H1 (cell line): Measurements from ENCODE around the gene GABRD. TPM values are rescaled to one million over a fixed set of nuclear protein-coding genes. Genes with fewer than 3 reads are reported as not detected.

Source experiments
- CTCF ChIA-PET: fragments of 300-600 bp; sonication (Branson Sonifier 250); formaldehyde crosslinking; loops from one replicate; lab custom pipeline; 2021; ENCODE audit not compliant: partially characterized antibody; lab: Charles Lee
- POLR2A ChIA-PET: fragments of 300-600 bp; sonication (Branson Sonifier 250); formaldehyde crosslinking; loops from one replicate; lab custom pipeline; 2021; ENCODE audit warnings: inconsistent platforms; ENCODE audit not compliant: partially characterized antibody; lab: Charles Lee
- DNase-seq, 2 experiments: peaks; one replicate each; pipeline versions ENCODE4 v3.0.0 to v3.0.0-alpha.2; 2010 to 2022; ENCODE audit warnings: low spot score in 2 of 2, low read depth in 1 of 2, mixed read lengths in 1 of 2
- FAIRE-seq: peaks from 2 replicates; lab custom pipeline; 2011; peaks lifted over from hg19 to GRCh38; lab: Jason Lieb, UNC
- H2AFZ ChIP-seq: 2 replicates; pipeline ENCODE4 v1.8.1; 2012; ENCODE audit warnings: low read length, inconsistent platforms
- H2AK5ac ChIP-seq: 2 replicates; pipeline ENCODE4 v1.6.1; 2013; ENCODE audit warnings: low read depth, low read length
- H2BK120ac ChIP-seq: replicated peaks from 2 replicates; pipeline ENCODE3; 2013; ENCODE audit warnings: low read depth, low read length, inconsistent platforms
- H2BK12ac ChIP-seq: 2 replicates; pipeline ENCODE4 v1.6.1; 2013; ENCODE audit warnings: low read depth, low read length
- H2BK15ac ChIP-seq: 2 replicates; pipeline ENCODE4 v1.6.1; 2013; ENCODE audit warnings: low read length
- H2BK20ac ChIP-seq: 2 replicates; pipeline ENCODE4 v1.6.1; 2013; ENCODE audit warnings: low read length
- H2BK5ac ChIP-seq: 2 replicates; pipeline ENCODE4 v1.6.1; 2013; ENCODE audit warnings: low read depth, low read length
- H3K14ac ChIP-seq: 2 replicates; pipeline ENCODE4 v1.6.1; 2013; ENCODE audit warnings: inconsistent platforms; ENCODE audit not compliant: insufficient read length
- H3K18ac ChIP-seq: 2 replicates; pipeline ENCODE4 v1.6.1; 2013; ENCODE audit warnings: low read length; ENCODE audit errors: extremely low read depth
- H3K23ac ChIP-seq: 2 replicates; pipeline ENCODE4 v1.6.1; 2013; ENCODE audit warnings: inconsistent platforms; ENCODE audit not compliant: insufficient read length
- H3K23me2 ChIP-seq: 2 replicates; pipeline ENCODE4 v1.6.1; 2013; ENCODE audit warnings: low read depth, low read length
- H3K27ac ChIP-seq: 2 replicates; pipeline ENCODE4 v1.6.1; 2011; ENCODE audit warnings: low read depth, low read length, inconsistent platforms
- H3K27me3 ChIP-seq, 4 experiments: replicated peaks in 1 of 4; 1 replicate in 1 of 4; 2 replicates in 3 of 4; pipeline versions ENCODE4 v1.6.1 to v1.8.1; 2011 to 2013; ENCODE audit warnings: low read length in 3 of 4, mild to moderate bottlenecking in 3 of 4, inconsistent platforms in 2 of 4, mixed read lengths in 2 of 4, moderate library complexity in 1 of 4; ENCODE audit not compliant: control insufficient read depth in 3 of 4, insufficient read depth in 3 of 4; ENCODE audit errors: extremely low read depth in 1 of 4
- H3K36me3 ChIP-seq, 4 experiments: 2 replicates each; pipeline versions ENCODE4 v1.6.1 to v1.8.1; 2011 to 2013; ENCODE audit warnings: mild to moderate bottlenecking in 4 of 4, low read length in 3 of 4, moderate library complexity in 2 of 4, control low read depth in 1 of 4, inconsistent platforms in 1 of 4; ENCODE audit not compliant: insufficient read depth in 4 of 4, control insufficient read depth in 2 of 4
- H3K4ac ChIP-seq: replicated peaks from 2 replicates; pipeline ENCODE3; 2013; ENCODE audit warnings: low read length, low read depth, mixed read lengths, inconsistent platforms; ENCODE audit not compliant: insufficient read length
- H3K4me1 ChIP-seq, 4 experiments: replicated peaks in 1 of 4; 1 replicate in 1 of 4; 2 replicates in 3 of 4; pipeline versions ENCODE4 v1.6.1 to v1.8.1; 2011 to 2013; ENCODE audit warnings: low read length in 3 of 4, inconsistent platforms in 2 of 4, mixed read lengths in 1 of 4; ENCODE audit not compliant: insufficient read depth in 4 of 4, control insufficient read depth in 3 of 4
- H3K4me2 ChIP-seq, 2 experiments: 2 replicates each; pipeline versions ENCODE4 v1.6.1 to v1.8.1; 2011 to 2013; ENCODE audit warnings: low read depth in 2 of 2, low read length in 2 of 2, control low read depth in 1 of 2, inconsistent platforms in 1 of 2, mild to moderate bottlenecking in 1 of 2; ENCODE audit not compliant: insufficient read depth in 1 of 2
- H3K4me3 ChIP-seq, 4 experiments: fragments of 200-600, 300-600 bp in 1 of 4; sonication (generic), shearing (Covaris generic), sonication (Bioruptor Twin) in 1 of 4; 2 replicates each; pipeline versions ENCODE4 v1.5.1 to v1.8.1; 2011 to 2016; ENCODE audit warnings: low read length in 4 of 4, low read depth in 3 of 4, control low read depth in 2 of 4, inconsistent platforms in 2 of 4, mild to moderate bottlenecking in 2 of 4, mixed read lengths in 1 of 4, moderate library complexity in 1 of 4; ENCODE audit not compliant: insufficient read depth in 2 of 4; ENCODE audit errors: extremely low read depth in 1 of 4
- H3K56ac ChIP-seq: replicated peaks from 2 replicates; pipeline ENCODE3; 2013; ENCODE audit warnings: low read depth, mild to moderate bottlenecking, mixed read lengths, low read length, inconsistent platforms; ENCODE audit not compliant: insufficient read length
- H3K79me1 ChIP-seq: 2 replicates; pipeline ENCODE4 v1.6.1; 2013; ENCODE audit warnings: low read depth, low read length, control low read depth
- H3K79me2 ChIP-seq, 2 experiments: 2 replicates each; pipeline versions ENCODE4 v1.6.1 to v1.8.1; 2012 to 2013; ENCODE audit warnings: low read length in 2 of 2, mild to moderate bottlenecking in 2 of 2, inconsistent platforms in 1 of 2; ENCODE audit not compliant: insufficient read depth in 2 of 2, control insufficient read depth in 1 of 2
- H3K9ac ChIP-seq, 4 experiments: replicated peaks in 1 of 4; 1 replicate in 1 of 4; 2 replicates in 3 of 4; pipeline versions ENCODE4 v1.6.1 to v1.8.1; 2011 to 2013; ENCODE audit warnings: low read depth in 3 of 4, low read length in 3 of 4, control low read depth in 2 of 4, mild to moderate bottlenecking in 2 of 4, moderate library complexity in 2 of 4, inconsistent platforms in 1 of 4; ENCODE audit errors: extremely low read depth in 1 of 4
- H3K9me3 ChIP-seq, 2 experiments: 2 replicates each; pipeline versions ENCODE4 v1.6.1 to v1.8.1; 2012 to 2013; ENCODE audit warnings: mild to moderate bottlenecking in 2 of 2, moderate library complexity in 2 of 2, control low read depth in 1 of 2, inconsistent platforms in 1 of 2, low read depth in 1 of 2, low read length in 1 of 2, mixed read lengths in 1 of 2; ENCODE audit not compliant: insufficient read depth in 2 of 2
- H4K20me1 ChIP-seq, 2 experiments: replicated peaks in 1 of 2; 2 replicates each; pipeline versions ENCODE3 to v1.8.1; 2011 to 2013; ENCODE audit warnings: inconsistent platforms in 2 of 2, low read length in 2 of 2, mild to moderate bottlenecking in 1 of 2; ENCODE audit not compliant: insufficient read depth in 2 of 2, control insufficient read depth in 1 of 2
- H4K5ac ChIP-seq: 2 replicates; pipeline ENCODE4 v1.6.1; 2013; ENCODE audit warnings: low read length, low read depth, mixed read lengths, inconsistent platforms; ENCODE audit not compliant: insufficient read length
- H4K8ac ChIP-seq: 2 replicates; pipeline ENCODE4 v1.8.0; 2013; ENCODE audit warnings: mild to moderate bottlenecking, moderate library complexity, low read length, inconsistent platforms; ENCODE audit not compliant: insufficient read depth; ENCODE audit errors: extremely low read depth
- H4K91ac ChIP-seq: replicated peaks from 2 replicates; pipeline ENCODE3; 2013; ENCODE audit warnings: low read length, mixed read lengths, inconsistent platforms; ENCODE audit not compliant: insufficient read length
- BACH1 ChIP-seq: IDR thresholded peaks from 2 replicates; pipeline ENCODE4 v1.6.1; 2012; ENCODE audit warnings: low read length, improper control_type of control experiment
- BCL11A ChIP-seq, 2 experiments: IDR thresholded peaks; one replicate each; pipeline ENCODE4 v1.6.1; 2011; ENCODE audit warnings: low read depth in 2 of 2, low read length in 2 of 2, mild to moderate bottlenecking in 2 of 2
- BRCA1 ChIP-seq: IDR thresholded peaks from 2 replicates; pipeline ENCODE4 v1.6.1; 2012; ENCODE audit warnings: low read depth, low read length, improper control_type of control experiment
- KDM4A ChIP-seq: IDR thresholded peaks from one replicate; pipeline ENCODE4 v1.7.1; 2012; ENCODE audit warnings: low read depth, mild to moderate bottlenecking, moderate library complexity, low read length, inconsistent platforms; ENCODE audit not compliant: severe bottlenecking
- POU5F1 ChIP-seq: IDR thresholded peaks from 2 replicates; pipeline ENCODE4 v1.6.1; 2011; ENCODE audit warnings: low read depth, mild to moderate bottlenecking, low read length, moderate library complexity
- RXRA ChIP-seq: IDR thresholded peaks from 2 replicates; pipeline ENCODE4 v1.6.1; 2011; ENCODE audit warnings: low read depth, mild to moderate bottlenecking, low read length, moderate library complexity; ENCODE audit not compliant: insufficient read depth
- SIX5 ChIP-seq: IDR thresholded peaks from 2 replicates; pipeline ENCODE4 v1.6.1; 2011; ENCODE audit warnings: mild to moderate bottlenecking, low read depth, low read length
- SRF ChIP-seq: IDR thresholded peaks from 2 replicates; pipeline ENCODE4 v1.6.1; 2011; ENCODE audit warnings: mild to moderate bottlenecking, low read depth, low read length, moderate library complexity
- SUZ12 ChIP-seq: fragments of 200-600 bp; sonication (generic); IDR thresholded peaks from 2 replicates; pipeline ENCODE4 v1.6.1; 2012; ENCODE audit warnings: mild to moderate bottlenecking, inconsistent platforms, low read length, moderate library complexity, mixed read lengths
- WGBS, 2 experiments: shearing (Covaris generic) in 1 of 2; methylation state at CpG; one replicate each; pipeline versions ENCODE4 v1.1.6 to v1.1.7; 2013 to 2015; ENCODE audit warnings: low lambda C conversion rate in 2 of 2, mixed read lengths in 2 of 2, inconsistent platforms in 1 of 2, low coverage in 1 of 2, missing lambda C conversion rate in 1 of 2; ENCODE audit not compliant: insufficient replicate concordance in 2 of 2, insufficient coverage in 1 of 2, insufficient read length in 1 of 2; ENCODE audit errors: extremely low coverage in 1 of 2, missing lambda C conversion rate in 1 of 2; 5-methylcytosine and 5-hydroxymethylcytosine counted together
- polyA plus RNA-seq, 7 experiments: library from polyadenylated mRNA; depleted of rRNA in 3 of 7; stranded (reverse) in 5 of 7; unstranded in 2 of 7; fragments of >200 nt in 5 of 7; fragments of 200-250 nt in 2 of 7; gene quantifications; 1 replicate in 5 of 7; 2 replicates in 1 of 7; 4 replicates in 1 of 7; pipeline versions ENCODE4 v1.2.1 to v1.2.3, GENCODE V29; 2011 to 2013; ENCODE audit warnings: missing spikeins in 2 of 7, mixed read lengths in 2 of 7
- total RNA-seq: library from RNA; stranded (reverse); fragmentation: NEBNext Ultra II Directional; extraction: Animal tissue kit (Norgen Biotek cat#: 25700); gene quantifications from 2 replicates; pipeline ENCODE4 v1.2.1, GENCODE V29; 2021

Gene GABRD
- total and polyA plus RNA-seq, 2 of the 8 experiments (the other 6 are each of a cell fraction or from before 2014, with no cell fraction given), result 1.8 to 3.0 TPM

DNA sequence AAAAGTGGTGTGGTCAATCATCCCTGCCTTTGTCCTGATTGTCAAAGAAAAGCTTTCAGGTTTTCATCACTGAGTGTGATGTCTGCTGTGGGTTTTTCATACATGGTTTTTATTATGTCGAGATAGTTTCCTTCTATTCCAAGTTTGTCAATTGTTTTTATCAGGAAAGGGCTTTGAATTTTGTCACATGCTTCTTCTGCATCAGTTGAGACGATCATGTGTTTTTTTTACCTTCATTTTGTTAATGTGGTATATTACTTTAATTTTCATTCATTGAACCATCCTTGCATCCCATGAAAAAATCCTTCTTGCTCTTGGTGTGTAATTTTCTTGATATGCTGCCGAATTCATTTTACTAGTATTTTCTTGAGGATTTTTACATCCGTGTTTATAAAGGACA lies 46.6 kb downstream of the GABRD start:
- 90% methylated on average over 4 of the region's 4 CpGs; no CpG with 5 or more reads in 1 of the 2 experiments for WGBS, 2 experiments
- Histone ChIP-seq H4K20me1 (peaks cover 0 to 10% of the 10 kb centered on the region in 2 experiments), H3K23me2 (no peaks in the 10 kb centered on the region), H2BK12ac (no peak overlapping the region), H3K56ac (no peak overlapping the region), H2BK120ac (no peak overlapping the region), H3K14ac (no peak overlapping the region), H3K9me3 (no peaks in the 10 kb centered on the region), H2BK5ac (no peak overlapping the region), H2AFZ (no peak overlapping the region), H3K9ac (no peak overlapping the region), H2BK20ac (no peak overlapping the region), H4K91ac (no peak overlapping the region), H2AK5ac (no peak overlapping the region), H3K27me3 (no peaks in the 10 kb centered on the region), H3K79me1 (peaks cover 5% of the 10 kb centered on the region), H4K8ac (no peak overlapping the region), H3K36me3 (peaks cover 0 to 6% (median 4%) of the 10 kb centered on the region in 4 experiments; a peak in 3 of 8 replicates), H3K4me1 (no peaks in the 10 kb centered on the region), H3K23ac (no peak overlapping the region), H3K4ac (no peak overlapping the region), H3K4me3 (no peak overlapping the region), H3K79me2 (peaks cover 0 to 22% of the 10 kb centered on the region in 2 experiments; a peak in 3 of 4 replicates), H3K4me2 (no peak overlapping the region), H3K18ac (no peak overlapping the region), H2BK15ac (no peak overlapping the region), H4K5ac (no peak overlapping the region), H3K27ac (no peak overlapping the region)
- FAIRE-seq, result no peak
- ChIA-PET CTCF (no interaction called here), POLR2A (interaction anchor here (0.8 kb wide), 1 partner anchor 34 kb away, joined by 3 read pairs; no protein-coding TSS in a partner anchor)
- DNase-seq, result no peak
- no peak for TF ChIP-seq KDM4A
- no peak for TF ChIP-seq SRF
- no peak for TF ChIP-seq BRCA1
- TF ChIP-seq POU5F1, result no peak
- no peak for TF ChIP-seq BCL11A (IDR thresholded peaks at IDR 0.05; ENCODE audit: low read depth in 2 of 2, low read length in 2 of 2)
- no peak for TF ChIP-seq SUZ12
- TF ChIP-seq BACH1, result no peak
- no peak for TF ChIP-seq SIX5
- no peak for TF ChIP-seq RXRA
- TF ChIP-seq, all 59 proteins: peak for 0
